Measurements from ENCODE around the gene COL5A1.

Gene COL5A1

DNA sequence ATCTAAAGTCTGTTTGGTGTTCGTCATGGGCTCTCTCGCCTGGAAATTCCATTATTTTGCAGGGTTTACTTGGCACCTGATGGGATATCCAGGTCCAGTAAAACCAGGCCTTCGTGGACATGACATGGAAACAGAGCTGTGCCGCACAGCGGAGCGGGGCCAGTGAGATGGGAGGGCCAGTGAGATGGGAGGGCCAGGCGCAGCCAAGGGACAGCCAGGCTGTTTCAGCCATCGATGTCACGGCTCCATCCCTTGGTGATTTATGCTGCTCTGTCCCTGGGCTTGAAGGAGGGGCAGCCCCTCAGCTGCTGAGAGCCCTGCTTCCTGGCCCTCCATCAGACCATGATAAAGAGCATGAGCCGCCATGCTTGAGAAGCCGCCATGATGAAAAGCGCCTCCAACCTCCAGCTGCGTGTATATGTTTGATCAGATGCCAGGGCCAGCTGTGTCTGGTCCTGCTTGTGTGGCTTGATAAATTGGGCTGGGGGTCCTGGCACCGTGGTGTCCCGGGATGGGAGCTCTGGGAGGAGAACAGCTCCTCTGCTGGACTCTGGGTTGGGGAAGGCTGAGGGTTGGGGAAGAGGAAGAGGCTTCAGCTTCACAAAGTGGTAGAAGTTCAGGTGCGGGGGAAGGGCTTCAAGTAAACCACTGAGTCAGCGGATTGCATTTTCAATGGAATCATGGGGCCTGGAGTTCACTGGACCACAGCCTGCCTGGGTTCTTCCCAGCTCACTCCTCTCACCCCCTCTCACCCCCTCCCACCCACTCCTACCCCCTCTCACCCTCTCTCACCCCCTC, 6.1 kb upstream of the COL5A1 start:
- H3K4me3 ChIP-seq (ENCODE audit: low read length): no peak overlapping the region
- no peak for DNase-seq (ENCODE audit: low read depth)
- no peak for TF ChIP-seq CTCF (IDR thresholded peaks at IDR 0.05; ENCODE audit: insufficient read depth, low read depth, low read length, missing control alignments)

GRCh38 chr9:134636149-134636507, 5.5 kb upstream of the COL5A1 start:
- TF ChIP-seq CTCF (IDR thresholded peaks at IDR 0.05; ENCODE audit: insufficient read depth, low read depth, low read length, missing control alignments): no peak
- no peak overlapping the region for H3K4me3 ChIP-seq (ENCODE audit: low read length)
- DNase-seq (ENCODE audit: low read depth): no peak

- DNase-seq (ENCODE audit: low read depth): no peak
- no peak for TF ChIP-seq CTCF (IDR thresholded peaks at IDR 0.05; ENCODE audit: insufficient read depth, low read depth, low read length, missing control alignments)
- H3K4me3 ChIP-seq (ENCODE audit: low read length): no peak overlapping the region
These were observed 4.4 kb upstream of the COL5A1 start for GRCh38 chr9:134637241-134637640.

- no peak overlapping the region for H3K4me3 ChIP-seq (ENCODE audit: low read length)
- no peak for DNase-seq (ENCODE audit: low read depth)
- no peak for TF ChIP-seq CTCF (IDR thresholded peaks at IDR 0.05; ENCODE audit: insufficient read depth, low read depth, low read length, missing control alignments)
These were observed 3.7 kb upstream of the COL5A1 start for GRCh38 chr9:134637696-134638501.

DNA sequence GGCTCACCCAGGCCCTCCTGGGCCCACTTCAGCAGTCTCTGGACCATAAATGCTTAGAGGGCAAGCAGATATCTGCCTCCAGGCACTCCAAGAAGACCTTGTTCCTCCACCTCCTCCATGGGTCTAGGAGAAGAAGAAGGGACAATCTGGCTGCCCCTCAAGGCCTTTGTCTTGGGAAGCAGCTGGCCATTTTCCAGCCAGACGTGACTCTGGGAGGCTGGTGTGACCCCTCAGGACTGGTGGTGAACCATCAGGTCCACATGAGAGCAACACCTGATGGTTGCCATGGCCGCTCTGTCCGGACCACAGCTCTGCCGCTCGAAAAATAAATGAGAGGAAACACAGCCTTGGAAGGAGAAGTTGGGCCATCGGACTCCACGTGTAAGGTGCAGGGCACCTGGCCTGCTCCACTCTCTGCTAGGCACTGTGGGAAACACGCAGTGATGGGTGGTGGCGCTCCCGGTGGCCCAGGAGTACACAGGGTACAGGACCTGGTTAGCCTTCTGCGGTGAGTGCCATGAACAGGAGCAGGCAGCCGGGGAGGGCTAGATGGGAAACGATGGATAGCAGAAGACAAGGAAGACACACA, 3.0 kb upstream of the COL5A1 start:
- no peak overlapping the region for H3K4me3 ChIP-seq (ENCODE audit: low read length)
- DNase-seq (ENCODE audit: low read depth): no peak
- no peak for TF ChIP-seq CTCF (IDR thresholded peaks at IDR 0.05; ENCODE audit: insufficient read depth, low read depth, low read length, missing control alignments)

- H3K4me3 ChIP-seq (ENCODE audit: low read length): no peak overlapping the region
- no peak for DNase-seq (ENCODE audit: low read depth)
- no peak for TF ChIP-seq CTCF (IDR thresholded peaks at IDR 0.05; ENCODE audit: insufficient read depth, low read depth, low read length, missing control alignments)
These were observed 1.6 kb upstream of the COL5A1 start for GRCh38 chr9:134639994-134640393.
